ENCODE results near the gene SOX9.

The SOX9 gene

GRCh38 chr17:72146371-72146770, 25.6 kb downstream of the SOX9 start:
- H3K4me1 ChIP-seq: no peaks in the 10 kb centered on the region
- no peak for DNase-seq (ENCODE audit: low spot score in 2 of 2)
- in situ Hi-C loops (cut with MboI; ENCODE audit: low sequenced_read_pairs): no loop called here
- no peak overlapping the region for H3K4me3 ChIP-seq
- H3K27me3 ChIP-seq (ENCODE audit: low read depth): no peaks in the 10 kb centered on the region
- no peaks in the 10 kb centered on the region for H3K9me3 ChIP-seq
- no peaks in the 10 kb centered on the region for H3K36me3 ChIP-seq (replicated peaks)

DNA sequence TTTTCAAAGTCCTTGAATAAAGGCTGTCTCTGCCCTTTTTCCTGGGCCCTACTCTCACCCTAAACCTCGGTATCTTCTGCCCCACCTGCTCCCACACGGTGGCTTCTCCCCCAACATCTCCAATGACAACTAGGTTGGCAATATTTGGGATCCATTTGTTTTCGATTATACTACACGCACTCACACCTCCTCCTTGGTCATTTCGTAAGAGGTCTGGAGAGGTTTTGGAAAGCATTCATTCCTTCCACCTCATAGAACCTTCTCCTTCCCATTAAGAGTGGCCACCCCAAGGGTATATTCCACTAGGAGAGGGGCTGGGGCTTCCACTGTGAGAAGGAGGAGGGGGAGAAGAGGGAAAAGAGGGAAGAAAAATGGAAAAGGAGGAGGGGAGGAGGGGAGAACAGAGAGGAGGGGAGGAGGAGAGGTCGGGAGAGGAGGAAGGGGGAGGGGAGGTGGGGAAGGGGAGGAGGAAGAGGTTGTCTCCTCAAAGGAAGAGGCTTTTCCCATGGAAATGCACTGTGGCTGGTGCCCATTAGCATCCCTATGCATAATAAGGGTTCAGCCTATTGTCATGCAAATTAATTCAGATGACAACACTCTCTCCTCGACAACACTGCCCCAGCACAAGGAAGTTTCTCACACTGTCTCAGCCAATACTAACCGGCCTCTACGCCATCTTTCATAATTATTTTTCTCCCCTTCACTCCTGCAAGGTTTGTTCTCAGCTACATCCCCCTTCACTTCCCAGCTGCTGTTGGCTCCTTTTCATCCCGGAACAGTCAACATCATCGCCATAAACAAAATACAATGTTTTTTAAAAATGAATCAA, 30.0 kb downstream of the SOX9 start:
- Histone ChIP-seq H3K27me3 (ENCODE audit: low read depth) (no peaks in the 10 kb centered on the region), H3K36me3 (replicated peaks) (no peaks in the 10 kb centered on the region), H3K4me3 (no peak overlapping the region), H3K4me1 (no peaks in the 10 kb centered on the region), H3K9me3 (no peaks in the 10 kb centered on the region)
- DNase-seq (ENCODE audit: low spot score in 2 of 2): no peak
- in situ Hi-C loops (cut with MboI; ENCODE audit: low sequenced_read_pairs): loop anchor here (25.0 kb wide), 1 partner anchor 111 kb away; no protein-coding TSS in a partner anchor

DNA sequence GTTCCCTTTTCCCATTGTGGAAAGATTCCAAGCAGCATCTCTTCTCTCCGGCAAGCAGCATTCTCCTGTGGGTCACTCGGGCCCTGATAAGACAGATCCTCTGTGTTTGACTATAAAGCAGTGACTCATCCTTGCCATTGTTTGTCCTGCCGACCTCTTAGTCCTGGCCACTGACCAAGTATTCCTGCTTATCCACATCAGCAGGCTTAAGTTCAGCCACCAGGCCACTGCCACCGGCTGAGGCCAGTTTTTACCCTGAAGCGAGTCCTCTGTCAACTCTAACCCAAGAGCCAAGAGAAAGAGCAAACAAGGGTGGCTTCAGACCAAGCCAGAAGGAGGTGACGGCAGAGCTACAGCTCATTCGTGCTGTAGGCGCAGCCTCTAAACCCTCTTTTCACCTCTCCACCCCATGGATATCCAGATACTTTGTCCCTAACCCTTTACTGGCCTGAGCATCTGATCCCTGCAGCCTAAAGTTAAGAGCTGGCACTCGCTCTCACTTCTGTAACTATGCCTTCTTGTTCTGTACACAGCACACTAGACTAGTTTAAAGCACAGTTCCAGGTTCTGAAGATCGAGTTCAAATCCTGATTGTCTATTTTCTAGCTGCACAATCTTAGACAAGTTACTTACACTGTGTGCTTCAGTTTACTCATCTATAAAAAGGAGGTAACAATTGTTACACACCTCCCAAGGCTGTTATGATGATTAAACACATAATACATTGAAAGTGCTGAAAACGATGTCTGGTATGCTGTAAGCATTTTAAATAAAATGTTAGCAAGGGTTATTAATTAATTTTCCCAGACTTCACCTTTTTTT, 31.0 kb downstream of the SOX9 start:
- no peak overlapping the region for H3K4me3 ChIP-seq
- in situ Hi-C loops (cut with MboI; ENCODE audit: low sequenced_read_pairs): loop anchor here (25.0 kb wide), 1 partner anchor 111 kb away; no protein-coding TSS in a partner anchor

GRCh38 chr17:72152387-72152929, 31.6 kb downstream of the SOX9 start:
- H3K27me3 ChIP-seq (ENCODE audit: low read depth): no peaks in the 10 kb centered on the region
- H3K4me3 ChIP-seq: no peak overlapping the region
- no peaks in the 10 kb centered on the region for H3K9me3 ChIP-seq
- no peaks in the 10 kb centered on the region for H3K36me3 ChIP-seq (replicated peaks)
- DNase-seq (ENCODE audit: low spot score in 2 of 2): no peak
- in situ Hi-C loops (cut with MboI; ENCODE audit: low sequenced_read_pairs): loop anchor here (25.0 kb wide), 1 partner anchor 110 kb away; no protein-coding TSS in a partner anchor
- no peaks in the 10 kb centered on the region for H3K4me1 ChIP-seq

More for the DNA sequence above, 31.0 kb downstream of the SOX9 start:
- no peaks in the 10 kb centered on the region for H3K27me3 ChIP-seq (ENCODE audit: low read depth)
- H3K9me3 ChIP-seq: no peaks in the 10 kb centered on the region
- H3K4me1 ChIP-seq: no peaks in the 10 kb centered on the region
- no peak for DNase-seq (ENCODE audit: low spot score in 2 of 2)
- no peaks in the 10 kb centered on the region for H3K36me3 ChIP-seq (replicated peaks)

- Histone ChIP-seq H3K9me3 (no peaks in the 10 kb centered on the region), H3K4me1 (no peaks in the 10 kb centered on the region), H3K4me3 (no peak overlapping the region), H3K36me3 (replicated peaks) (no peaks in the 10 kb centered on the region), H3K27me3 (ENCODE audit: low read depth) (no peaks in the 10 kb centered on the region)
- no peak for DNase-seq (ENCODE audit: low spot score in 2 of 2)
- in situ Hi-C loops (cut with MboI; ENCODE audit: low sequenced_read_pairs): loop anchor here (25.0 kb wide), 1 partner anchor 103 kb away; no protein-coding TSS in a partner anchor
Measured at GRCh38 chr17:72158895-72159885, 38.4 kb downstream of the SOX9 start.

DNA sequence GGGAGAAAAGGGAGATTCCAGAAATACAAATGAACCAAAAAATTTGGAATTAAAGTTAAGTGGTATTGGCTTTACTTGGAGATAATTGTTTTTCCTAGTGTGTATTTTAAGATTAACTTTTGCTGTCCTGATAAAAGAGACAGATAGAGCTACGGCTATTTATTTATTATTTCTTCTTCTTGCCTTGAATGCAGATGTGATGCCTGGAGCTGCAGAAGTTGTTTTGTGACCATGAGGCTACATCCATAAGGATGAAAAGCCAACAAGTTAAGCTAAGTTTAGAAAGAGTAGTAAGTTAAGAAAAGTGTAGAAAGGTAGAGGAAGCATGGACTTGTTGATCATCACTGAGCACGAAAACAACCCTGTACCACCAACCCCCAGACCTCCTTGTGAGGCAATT, 41.7 kb downstream of the SOX9 start:
- DNase-seq (ENCODE audit: low spot score in 2 of 2): no peak
- in situ Hi-C loops (cut with MboI; ENCODE audit: low sequenced_read_pairs): loop anchor here (25.0 kb wide), 1 partner anchor 100 kb away; no protein-coding TSS in a partner anchor
- H3K9me3 ChIP-seq: no peaks in the 10 kb centered on the region
- H3K4me1 ChIP-seq: no peaks in the 10 kb centered on the region
- H3K27me3 ChIP-seq (ENCODE audit: low read depth): no peaks in the 10 kb centered on the region
- H3K4me3 ChIP-seq: no peak overlapping the region
- H3K36me3 ChIP-seq (replicated peaks): no peaks in the 10 kb centered on the region

DNA sequence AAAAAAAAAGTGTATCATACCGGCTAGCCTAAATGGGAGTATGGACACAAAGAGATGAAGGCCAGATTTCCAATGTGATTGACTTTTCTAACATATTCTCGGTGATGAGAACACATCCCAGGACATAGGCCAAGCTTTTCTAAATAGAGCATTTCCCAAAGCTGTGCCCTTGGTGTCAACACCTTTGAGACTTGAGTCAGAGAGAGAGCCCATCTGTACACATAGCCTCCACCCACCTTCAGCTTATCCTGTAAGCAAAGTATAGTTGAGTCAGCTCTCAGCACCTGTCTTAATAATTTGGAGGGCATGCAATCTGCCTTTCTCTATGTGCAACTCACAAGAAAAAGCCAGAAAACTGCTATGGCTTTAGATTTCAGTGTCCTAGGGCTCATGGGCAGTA, 42.7 kb downstream of the SOX9 start:
- in situ Hi-C loops (cut with MboI; ENCODE audit: low sequenced_read_pairs): loop anchor here (25.0 kb wide), 1 partner anchor 99 kb away; no protein-coding TSS in a partner anchor
- no peak overlapping the region for H3K4me3 ChIP-seq

DNA sequence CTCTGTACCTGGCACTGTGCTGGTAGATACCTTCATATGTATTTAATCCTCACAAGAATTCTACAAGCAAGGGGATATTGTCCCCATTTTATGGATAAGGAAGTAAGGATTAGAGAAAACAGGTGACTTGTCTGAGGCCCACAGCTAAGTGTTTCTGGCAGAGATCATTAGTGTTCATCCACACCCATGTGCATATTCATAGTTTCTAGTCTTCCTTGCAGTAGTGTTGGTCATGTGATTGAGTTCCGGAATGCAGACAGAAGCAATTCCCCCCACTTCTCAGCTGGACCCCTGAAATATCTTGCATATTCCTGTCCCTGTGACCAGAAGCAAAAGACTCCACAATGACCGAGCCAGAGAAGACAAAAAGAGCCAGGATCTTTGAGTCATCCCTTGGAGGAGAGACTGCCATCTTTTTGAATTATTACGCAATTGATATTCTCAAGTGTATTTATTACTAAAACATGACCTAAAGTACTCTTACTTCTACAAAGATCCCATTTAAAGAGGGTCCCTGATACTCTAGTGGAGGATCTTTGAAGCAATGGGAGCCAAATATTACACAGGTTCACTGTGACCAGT, 43.4 kb downstream of the SOX9 start:
- no peaks in the 10 kb centered on the region for H3K9me3 ChIP-seq
- no peaks in the 10 kb centered on the region for H3K27me3 ChIP-seq (ENCODE audit: low read depth)
- no peaks in the 10 kb centered on the region for H3K4me1 ChIP-seq
- in situ Hi-C loops (cut with MboI; ENCODE audit: low sequenced_read_pairs): loop anchor here (25.0 kb wide), 1 partner anchor 98 kb away; no protein-coding TSS in a partner anchor
- H3K36me3 ChIP-seq (replicated peaks): no peaks in the 10 kb centered on the region
- DNase-seq (ENCODE audit: low spot score in 2 of 2): no peak
- no peak overlapping the region for H3K4me3 ChIP-seq

More for the DNA sequence above, 42.7 kb downstream of the SOX9 start:
- no peak for DNase-seq (ENCODE audit: low spot score in 2 of 2)
- Histone ChIP-seq H3K27me3 (ENCODE audit: low read depth) (no peaks in the 10 kb centered on the region), H3K36me3 (replicated peaks) (no peaks in the 10 kb centered on the region), H3K4me1 (no peaks in the 10 kb centered on the region), H3K9me3 (no peaks in the 10 kb centered on the region)

GRCh38 chr17:72165192-72165866, 44.5 kb downstream of the SOX9 start:
- DNase-seq (ENCODE audit: low spot score in 2 of 2): no peak
- in situ Hi-C loops (cut with MboI; ENCODE audit: low sequenced_read_pairs): loop anchor here (25.0 kb wide), 1 partner anchor 97 kb away; no protein-coding TSS in a partner anchor
- Histone ChIP-seq H3K9me3 (no peaks in the 10 kb centered on the region), H3K4me3 (no peak overlapping the region), H3K27me3 (ENCODE audit: low read depth) (no peaks in the 10 kb centered on the region), H3K36me3 (replicated peaks) (no peaks in the 10 kb centered on the region), H3K4me1 (no peaks in the 10 kb centered on the region)

- Histone ChIP-seq H3K36me3 (replicated peaks) (no peaks in the 10 kb centered on the region), H3K4me3 (no peak overlapping the region), H3K4me1 (no peaks in the 10 kb centered on the region), H3K27me3 (ENCODE audit: low read depth) (no peaks in the 10 kb centered on the region), H3K9me3 (no peaks in the 10 kb centered on the region)
- in situ Hi-C loops (cut with MboI; ENCODE audit: low sequenced_read_pairs): loop anchor here (25.0 kb wide), 1 partner anchor 96 kb away; no protein-coding TSS in a partner anchor
- DNase-seq (ENCODE audit: low spot score in 2 of 2): no peak
Measured at GRCh38 chr17:72165867-72166439, 45.1 kb downstream of the SOX9 start.

GRCh38 chr17:72167593-72167992, 46.8 kb downstream of the SOX9 start:
- in situ Hi-C loops (cut with MboI; ENCODE audit: low sequenced_read_pairs): loop anchor here (25.0 kb wide), 1 partner anchor 95 kb away; no protein-coding TSS in a partner anchor
- Histone ChIP-seq H3K27me3 (ENCODE audit: low read depth) (no peaks in the 10 kb centered on the region), H3K4me3 (no peak overlapping the region), H3K36me3 (replicated peaks) (no peaks in the 10 kb centered on the region), H3K4me1 (no peaks in the 10 kb centered on the region), H3K9me3 (no peaks in the 10 kb centered on the region)
- DNase-seq (ENCODE audit: low spot score in 2 of 2): no peak

DNA sequence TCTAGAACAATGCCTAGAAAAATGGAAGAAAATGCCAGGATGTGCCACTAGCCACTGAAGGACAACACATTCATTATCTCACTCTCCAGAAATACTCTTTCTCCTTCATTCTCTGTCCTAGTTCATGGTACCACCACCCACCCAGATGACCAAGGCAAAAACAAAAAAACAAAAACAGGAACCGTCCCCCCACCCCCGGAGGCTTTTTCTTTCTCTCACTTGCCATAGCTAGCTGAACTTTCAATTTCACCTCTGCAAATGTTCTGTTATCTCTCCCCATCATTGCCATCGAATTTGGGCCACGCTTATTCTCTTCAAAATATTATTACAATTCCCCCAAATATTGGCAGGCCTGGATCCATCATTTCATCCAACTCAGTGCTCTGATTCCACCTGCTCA, 49.0 kb downstream of the SOX9 start:
- in situ Hi-C loops (cut with MboI; ENCODE audit: low sequenced_read_pairs): loop anchor here (25.0 kb wide), 1 partner anchor 92 kb away; no protein-coding TSS in a partner anchor
- no peaks in the 10 kb centered on the region for H3K9me3 ChIP-seq
- no peaks in the 10 kb centered on the region for H3K36me3 ChIP-seq (replicated peaks)
- no peaks in the 10 kb centered on the region for H3K27me3 ChIP-seq (ENCODE audit: low read depth)
- no peak for DNase-seq (ENCODE audit: low spot score in 2 of 2)
- H3K4me1 ChIP-seq: no peaks in the 10 kb centered on the region
- no peak overlapping the region for H3K4me3 ChIP-seq
